SHP77 (cell line): ENCODE measurements around the gene GLE1.
"Not testable (repeated sequence)": the region's sequence is repeated elsewhere in the genome, so short reads cannot be mapped to it uniquely, and the experiment has no call there.

Source experiments
- DNase-seq, 2 experiments: peaks; one replicate each; lab custom pipeline; 2025; lab: John Stamatoyannopoulos, UW

Gene GLE1

GRCh38 chr9:128552153-128552743, 47.7 kb downstream of the GLE1 start, which contains the start of gene SPTAN1:
Gene SPTAN1, plus strand, starts transcription at chr9:128552587. Its CDS starts 14,154 bp downstream, at chr9:128566741.
- peak; percentile 79 to 90 for DNase-seq

GRCh38 chr9:128552744-128553440, 48.4 kb downstream of the GLE1 start:
- DNase-seq = peak in 1 of 2 experiments; percentile 53

- no peak for DNase-seq
These were observed 49.2 kb downstream of the GLE1 start for GRCh38 chr9:128553728-128554127.

GRCh38 chr9:128554155-128554862, 49.8 kb downstream of the GLE1 start:
- no peak for DNase-seq

GRCh38 chr9:128555180-128555721, 50.7 kb downstream of the GLE1 start:
- no peak for DNase-seq

GRCh38 chr9:128556276-128556675, 51.8 kb downstream of the GLE1 start:
- no peak for DNase-seq

GRCh38 chr9:128556926-128557634, 52.6 kb downstream of the GLE1 start:
- DNase-seq = no peak

- DNase-seq = peak; percentile 72 to 81
These were observed 54.2 kb downstream of the GLE1 start for GRCh38 chr9:128558431-128559310.

- no peak for DNase-seq
These were observed 61.1 kb downstream of the GLE1 start for GRCh38 chr9:128565578-128565977.

- DNase-seq = no peak
These were observed 64.1 kb downstream of the GLE1 start for GRCh38 chr9:128568470-128569078.

GRCh38 chr9:128575469-128575868, 71.0 kb downstream of the GLE1 start:
- DNase-seq = no peak

- DNase-seq = no peak
These were observed 71.4 kb downstream of the GLE1 start for GRCh38 chr9:128575916-128576315.

- DNase-seq = no peak
These were observed 72.7 kb downstream of the GLE1 start for GRCh38 chr9:128577206-128577605.

GRCh38 chr9:128579194-128579593, 74.7 kb downstream of the GLE1 start:
- no peak for DNase-seq

GRCh38 chr9:128580731-128581130, 76.2 kb downstream of the GLE1 start:
- no peak for DNase-seq

GRCh38 chr9:128585155-128585554, 80.6 kb downstream of the GLE1 start:
- DNase-seq = not testable (repeated sequence)

- DNase-seq = not testable (repeated sequence)
These were observed 82.4 kb downstream of the GLE1 start for GRCh38 chr9:128586934-128587333.

- no peak for DNase-seq
These were observed 82.9 kb downstream of the GLE1 start for GRCh38 chr9:128587453-128587852.

- no peak for DNase-seq
These were observed 84.2 kb downstream of the GLE1 start for GRCh38 chr9:128588581-128589233.
